ENCODE results near the gene CARD18. TPM values are rescaled to one million over a fixed set of nuclear protein-coding genes. Genes with fewer than 3 reads are reported as not detected.
"Not testable (repeated sequence)": the region's sequence is repeated elsewhere in the genome, so short reads cannot be mapped to it uniquely, and the experiment has no call there.

CARD18 gene
- polyA plus RNA-seq, 2 donors, result 3.0 to 3.3 TPM

GRCh38 chr11:105109855-105110687 lies 29.5 kb downstream of the CARD18 start:
- H3K9me3 ChIP-seq (ENCODE audit: control insufficient read depth in 2 of 2, insufficient read depth in 1 of 2, low read depth in 1 of 2, low read length in 1 of 2), result no peaks in the 10 kb centered on the region
- H3K27ac ChIP-seq (ENCODE audit: low read depth in 2 of 2, low read length in 1 of 2), result no peak overlapping the region
- 43 to 46% methylated on average over 8 of the region's 8 CpGs for WGBS, 2 donors
- H3K36me3 ChIP-seq (ENCODE audit: control insufficient read depth in 2 of 2, insufficient read depth in 2 of 2, low read length in 1 of 2), result no peaks in the 10 kb centered on the region
- no peaks in the 10 kb centered on the region for H3K27me3 ChIP-seq (ENCODE audit: control insufficient read depth in 1 of 2, insufficient read depth in 2 of 2, low read length in 2 of 2)
- no peak overlapping the region for H3K4me3 ChIP-seq (ENCODE audit: low read depth in 1 of 2, low read length in 2 of 2)
- no peaks in the 10 kb centered on the region for H3K4me1 ChIP-seq (ENCODE audit: control insufficient read depth in 2 of 2, insufficient read depth in 2 of 2, low read length in 1 of 2)

GRCh38 chr11:105109321-105109720 lies 30.2 kb downstream of the CARD18 start:
- Histone ChIP-seq H3K9me3 (ENCODE audit: control insufficient read depth in 2 of 2, insufficient read depth in 1 of 2, low read depth in 1 of 2, low read length in 1 of 2) (no peaks in the 10 kb centered on the region), H3K36me3 (ENCODE audit: control insufficient read depth in 2 of 2, insufficient read depth in 2 of 2, low read length in 1 of 2) (no peaks in the 10 kb centered on the region)
- WGBS, 2 donors, result 88 to 98% methylated on average over 1 of the region's 1 CpG

GRCh38 chr11:105108247-105108646 lies 31.3 kb downstream of the CARD18 start:
- Histone ChIP-seq H3K27me3 (ENCODE audit: control insufficient read depth in 1 of 2, insufficient read depth in 2 of 2, low read length in 2 of 2) (no peaks in the 10 kb centered on the region), H3K27ac (ENCODE audit: low read depth in 2 of 2, low read length in 1 of 2) (no peak overlapping the region), H3K4me3 (ENCODE audit: low read depth in 1 of 2, low read length in 2 of 2) (no peak overlapping the region), H3K9me3 (ENCODE audit: control insufficient read depth in 2 of 2, insufficient read depth in 1 of 2, low read depth in 1 of 2, low read length in 1 of 2) (no peaks in the 10 kb centered on the region), H3K36me3 (ENCODE audit: control insufficient read depth in 2 of 2, insufficient read depth in 2 of 2, low read length in 1 of 2) (no peaks in the 10 kb centered on the region), H3K4me1 (ENCODE audit: control insufficient read depth in 2 of 2, insufficient read depth in 2 of 2, low read length in 1 of 2) (no peaks in the 10 kb centered on the region)
- WGBS, 2 donors, result 66 to 72% methylated on average over 1 of the region's 1 CpG

More at GRCh38 chr11:105109321-105109720, 30.2 kb downstream of the CARD18 start:
- Histone ChIP-seq H3K4me1 (ENCODE audit: control insufficient read depth in 2 of 2, insufficient read depth in 2 of 2, low read length in 1 of 2) (no peaks in the 10 kb centered on the region), H3K27me3 (ENCODE audit: control insufficient read depth in 1 of 2, insufficient read depth in 2 of 2, low read length in 2 of 2) (no peaks in the 10 kb centered on the region), H3K4me3 (ENCODE audit: low read depth in 1 of 2, low read length in 2 of 2) (no peak overlapping the region), H3K27ac (ENCODE audit: low read depth in 2 of 2, low read length in 1 of 2) (no peak overlapping the region)

GRCh38 chr11:105107226-105107825 lies 32.2 kb downstream of the CARD18 start:
- H3K4me1 ChIP-seq (ENCODE audit: control insufficient read depth in 2 of 2, insufficient read depth in 2 of 2, low read length in 1 of 2); H3K27me3 ChIP-seq (ENCODE audit: control insufficient read depth in 1 of 2, insufficient read depth in 2 of 2, low read length in 2 of 2); H3K27ac ChIP-seq (ENCODE audit: low read depth in 2 of 2, low read length in 1 of 2); H3K9me3 ChIP-seq (ENCODE audit: control insufficient read depth in 2 of 2, insufficient read depth in 1 of 2, low read depth in 1 of 2, low read length in 1 of 2); H3K4me3 ChIP-seq (ENCODE audit: low read depth in 1 of 2, low read length in 2 of 2); H3K36me3 ChIP-seq (ENCODE audit: control insufficient read depth in 2 of 2, insufficient read depth in 2 of 2, low read length in 1 of 2): not testable (repeated sequence)
- 84 to 92% methylated on average over 8 of the region's 8 CpGs for WGBS, 2 donors

- Histone ChIP-seq H3K36me3 (ENCODE audit: control insufficient read depth in 2 of 2, insufficient read depth in 2 of 2, low read length in 1 of 2) (no peaks in the 10 kb centered on the region), H3K27ac (ENCODE audit: low read depth in 2 of 2, low read length in 1 of 2) (no peak overlapping the region), H3K4me1 (ENCODE audit: control insufficient read depth in 2 of 2, insufficient read depth in 2 of 2, low read length in 1 of 2) (no peaks in the 10 kb centered on the region), H3K4me3 (ENCODE audit: low read depth in 1 of 2, low read length in 2 of 2) (no peak overlapping the region), H3K27me3 (ENCODE audit: control insufficient read depth in 1 of 2, insufficient read depth in 2 of 2, low read length in 2 of 2) (no peaks in the 10 kb centered on the region), H3K9me3 (ENCODE audit: control insufficient read depth in 2 of 2, insufficient read depth in 1 of 2, low read depth in 1 of 2, low read length in 1 of 2) (no peaks in the 10 kb centered on the region)
- WGBS, 2 donors, result 52 to 62% methylated on average over 1 of the region's 1 CpG
These were observed 33.4 kb downstream of the CARD18 start for GRCh38 chr11:105106140-105106539.

- H3K27me3 ChIP-seq (ENCODE audit: control insufficient read depth in 1 of 2, insufficient read depth in 2 of 2, low read length in 2 of 2), result no peaks in the 10 kb centered on the region
- 51 to 52% methylated on average over 1 of the region's 1 CpG for WGBS, 2 donors
- no peak overlapping the region for H3K27ac ChIP-seq (ENCODE audit: low read depth in 2 of 2, low read length in 1 of 2)
- H3K36me3 ChIP-seq (ENCODE audit: control insufficient read depth in 2 of 2, insufficient read depth in 2 of 2, low read length in 1 of 2), result no peaks in the 10 kb centered on the region
- H3K9me3 ChIP-seq (ENCODE audit: control insufficient read depth in 2 of 2, insufficient read depth in 1 of 2, low read depth in 1 of 2, low read length in 1 of 2), result no peaks in the 10 kb centered on the region
- H3K4me3 ChIP-seq (ENCODE audit: low read depth in 1 of 2, low read length in 2 of 2), result no peak overlapping the region
- H3K4me1 ChIP-seq (ENCODE audit: control insufficient read depth in 2 of 2, insufficient read depth in 2 of 2, low read length in 1 of 2), result no peaks in the 10 kb centered on the region
These were observed 35.3 kb downstream of the CARD18 start for GRCh38 chr11:105104292-105104691.

GRCh38 chr11:105103336-105103735 lies 36.2 kb downstream of the CARD18 start:
- no peaks in the 10 kb centered on the region for H3K27me3 ChIP-seq (ENCODE audit: control insufficient read depth in 1 of 2, insufficient read depth in 2 of 2, low read length in 2 of 2)
- no peaks in the 10 kb centered on the region for H3K36me3 ChIP-seq (ENCODE audit: control insufficient read depth in 2 of 2, insufficient read depth in 2 of 2, low read length in 1 of 2)
- H3K4me3 ChIP-seq (ENCODE audit: low read depth in 1 of 2, low read length in 2 of 2), result no peak overlapping the region
- H3K9me3 ChIP-seq (ENCODE audit: control insufficient read depth in 2 of 2, insufficient read depth in 1 of 2, low read depth in 1 of 2, low read length in 1 of 2), result no peaks in the 10 kb centered on the region
- H3K4me1 ChIP-seq (ENCODE audit: control insufficient read depth in 2 of 2, insufficient read depth in 2 of 2, low read length in 1 of 2), result no peaks in the 10 kb centered on the region
- no peak overlapping the region for H3K27ac ChIP-seq (ENCODE audit: low read depth in 2 of 2, low read length in 1 of 2)

- not testable (repeated sequence) for H3K27me3 ChIP-seq (ENCODE audit: control insufficient read depth in 1 of 2, insufficient read depth in 2 of 2, low read length in 2 of 2); H3K9me3 ChIP-seq (ENCODE audit: control insufficient read depth in 2 of 2, insufficient read depth in 1 of 2, low read depth in 1 of 2, low read length in 1 of 2); H3K4me1 ChIP-seq (ENCODE audit: control insufficient read depth in 2 of 2, insufficient read depth in 2 of 2, low read length in 1 of 2); H3K4me3 ChIP-seq (ENCODE audit: low read depth in 1 of 2, low read length in 2 of 2); H3K36me3 ChIP-seq (ENCODE audit: control insufficient read depth in 2 of 2, insufficient read depth in 2 of 2, low read length in 1 of 2); H3K27ac ChIP-seq (ENCODE audit: low read depth in 2 of 2, low read length in 1 of 2)
- 80 to 88% methylated on average over 1 to 2 of the region's 3 CpGs for WGBS, 2 donors
These were observed 37.4 kb downstream of the CARD18 start for GRCh38 chr11:105102079-105102581.

- H3K4me3 ChIP-seq (ENCODE audit: low read depth in 1 of 2, low read length in 2 of 2), result peak overlapping the region in 1 of 2 donors; percentile 29
- peak overlapping the region; percentile 66 to 73 for H3K27ac ChIP-seq (ENCODE audit: low read depth in 2 of 2, low read length in 1 of 2)
- no peaks in the 10 kb centered on the region for H3K9me3 ChIP-seq (ENCODE audit: control insufficient read depth in 2 of 2, insufficient read depth in 1 of 2, low read depth in 1 of 2, low read length in 1 of 2)
- no peaks in the 10 kb centered on the region for H3K27me3 ChIP-seq (ENCODE audit: control insufficient read depth in 1 of 2, insufficient read depth in 2 of 2, low read length in 2 of 2)
- 45 to 58% methylated on average over 2 of the region's 2 CpGs for WGBS, 2 donors
- H3K4me1 ChIP-seq (ENCODE audit: control insufficient read depth in 2 of 2, insufficient read depth in 2 of 2, low read length in 1 of 2), result no peaks in the 10 kb centered on the region
- H3K36me3 ChIP-seq (ENCODE audit: control insufficient read depth in 2 of 2, insufficient read depth in 2 of 2, low read length in 1 of 2), result no peaks in the 10 kb centered on the region
These were observed 38.5 kb downstream of the CARD18 start for GRCh38 chr11:105100981-105101630.

Measured in esophagus (tissue), 2 donors.